GM12878 (cell line): ENCODE measurements around the gene NR1D2. TPM values are rescaled to one million over a fixed set of nuclear protein-coding genes. Genes with fewer than 3 reads are reported as not detected.

ENCODE experiments used
- ATAC-seq: fragments of 200-7000 bp; cut with Tn5 transposase; 3 replicates; pipeline ENCODE4 v1.9.1; 2020; ENCODE audit warnings: mild to moderate bottlenecking, moderate library complexity
- BruUV-seq: library from RNA; stranded (reverse); fragments of 400-500 nt; replicated peaks from 2 replicates; lab custom pipeline; 2021; lab: Mats Ljungman, UMichigan
- CTCF ChIA-PET: fragments of 300-600 bp; sonication (Branson Sonifier 250); formaldehyde crosslinking; extraction: SDS; loops from one replicate; lab custom pipeline; 2021; ENCODE audit warnings: inconsistent platforms; lab: Yijun Ruan, JAX
- POLR2A ChIA-PET: fragments of 350-600 bp; formaldehyde crosslinking; extraction: SDS; loops from one replicate; lab custom pipeline; 2021; ENCODE audit warnings: inconsistent platforms; lab: Charles Lee
- RAD21 ChIA-PET: fragments of 300-600 bp; sonication (Branson Sonifier 250); formaldehyde crosslinking; loops from one replicate; lab custom pipeline; 2023; ENCODE audit warnings: antibody characterized with exemption; ENCODE audit not compliant: unreplicated experiment; lab: Charles Lee
- SMC1A ChIA-PET: fragments of 300-600 bp; sonication (Branson Sonifier 250); formaldehyde crosslinking; loops from one replicate; lab custom pipeline; 2023; ENCODE audit not compliant: unreplicated experiment, uncharacterized antibody; lab: Charles Lee
- DNase-seq: peaks from one replicate; pipeline ENCODE4 v3.0.0-alpha.2; 2011; ENCODE audit warnings: low read depth, low spot score
- FAIRE-seq: peaks from 3 replicates; lab custom pipeline; 2011; peaks lifted over from hg19 to GRCh38; lab: Jason Lieb, UNC
- H2AFZ ChIP-seq: 2 replicates; pipeline ENCODE4 v1.6.0; 2011; ENCODE audit warnings: low read depth, low read length, control low read depth; ENCODE audit not compliant: control insufficient read depth
- H3K27ac ChIP-seq: 2 replicates; pipeline ENCODE4 v1.5.1; 2011; ENCODE audit warnings: control low read depth; ENCODE audit not compliant: control insufficient read depth, insufficient read depth
- H3K27me3 ChIP-seq, 2 experiments: replicated peaks in 1 of 2; 2 replicates each; pipeline versions ENCODE4 v1.6.0 to v1.6.1; 2011; ENCODE audit warnings: low read length in 1 of 2; ENCODE audit not compliant: control insufficient read depth in 2 of 2, insufficient read depth in 2 of 2
- H3K36me3 ChIP-seq, 2 experiments: 2 replicates each; pipeline ENCODE4 v1.5.1; 2011; ENCODE audit warnings: low read length in 1 of 2; ENCODE audit not compliant: control insufficient read depth in 2 of 2, insufficient read depth in 2 of 2
- H3K4me1 ChIP-seq: 2 replicates; pipeline ENCODE4 v1.6.1; 2011; ENCODE audit warnings: mild to moderate bottlenecking, low read length, moderate library complexity, mixed read lengths; ENCODE audit not compliant: control insufficient read depth, insufficient read depth
- H3K4me2 ChIP-seq: 2 replicates; pipeline ENCODE4 v1.6.0; 2011; ENCODE audit warnings: control low read depth; ENCODE audit not compliant: control insufficient read depth, insufficient read depth
- H3K4me3 ChIP-seq: fragments of 200-600 bp; sonication (generic); 2 replicates; pipeline ENCODE4 v1.5.1; 2016
- H3K79me2 ChIP-seq: 2 replicates; pipeline ENCODE4 v1.6.0; 2011; ENCODE audit warnings: low read length; ENCODE audit not compliant: control insufficient read depth, insufficient read depth
- H3K9ac ChIP-seq: 2 replicates; pipeline ENCODE4 v1.8.0; 2011; ENCODE audit warnings: low read length, control low read depth, mixed read lengths; ENCODE audit not compliant: control insufficient read depth, insufficient read depth
- H3K9me3 ChIP-seq: replicated peaks from 3 replicates; pipeline ENCODE4 v1.5.1; 2011; ENCODE audit warnings: mild to moderate bottlenecking, low read length; ENCODE audit not compliant: control insufficient read depth, insufficient read depth
- H4K20me1 ChIP-seq: 2 replicates; pipeline ENCODE4 v1.6.0; 2011; ENCODE audit not compliant: control insufficient read depth, insufficient read depth
- E4F1 ChIP-seq: fragments of 450-650 bp; IDR thresholded peaks from 2 replicates; pipeline ENCODE4 v1.6.1; 2018; ENCODE audit warnings: borderline replicate concordance, mild to moderate bottlenecking; ENCODE audit not compliant: partially characterized antibody
- MTA2 ChIP-seq: fragments of 450-650 bp; IDR thresholded peaks from 2 replicates; pipeline ENCODE4 v1.6.1; 2016; ENCODE audit warnings: low read depth, mild to moderate bottlenecking, moderate library complexity
- MYC ChIP-seq: IDR thresholded peaks from 2 replicates; pipeline ENCODE4 v1.6.1; 2011; ENCODE audit warnings: mild to moderate bottlenecking, low read length, moderate library complexity, inconsistent platforms; ENCODE audit not compliant: insufficient read depth, insufficient replicate concordance, insufficient read length, severe bottlenecking
- NFYA ChIP-seq: IDR thresholded peaks from 2 replicates; pipeline ENCODE4 v1.6.1; 2011; ENCODE audit warnings: low read depth, mild to moderate bottlenecking, low read length, improper control_type of control experiment, borderline replicate concordance
- PKNOX1 ChIP-seq: fragments of 450-650 bp; IDR thresholded peaks from 2 replicates; pipeline ENCODE4 v1.6.1; 2016; ENCODE audit warnings: mild to moderate bottlenecking
- RAD51 ChIP-seq: fragments of 450-650 bp; IDR thresholded peaks from 2 replicates; pipeline ENCODE4 v1.6.1; 2016; ENCODE audit warnings: moderate library complexity, mild to moderate bottlenecking, inconsistent platforms
- RELB ChIP-seq: fragments of 450-650 bp; IDR thresholded peaks from 2 replicates; pipeline ENCODE4 v1.6.1; 2017; ENCODE audit warnings: low read depth, mild to moderate bottlenecking, moderate library complexity
- RFX5 ChIP-seq: IDR thresholded peaks from 2 replicates; pipeline ENCODE4 v1.6.1; 2011; ENCODE audit warnings: low read depth, low read length, improper control_type of control experiment
- SIX5 ChIP-seq: IDR thresholded peaks from 2 replicates; pipeline ENCODE4 v1.6.1; 2011; ENCODE audit warnings: mild to moderate bottlenecking, low read depth, low read length, moderate library complexity; ENCODE audit not compliant: severe bottlenecking
- SRF ChIP-seq, 2 experiments: IDR thresholded peaks; 2 replicates each; pipeline ENCODE4 v1.6.1; 2011; ENCODE audit warnings: low read depth in 2 of 2, low read length in 2 of 2, mild to moderate bottlenecking in 1 of 2, moderate library complexity in 1 of 2
- SUPT20H ChIP-seq: IDR thresholded peaks from 2 replicates; pipeline ENCODE4 v1.6.1; 2011; ENCODE audit warnings: low read depth, mild to moderate bottlenecking, low read length, moderate library complexity, borderline replicate concordance; ENCODE audit not compliant: control insufficient read depth
- ZBTB11 ChIP-seq: fragments of 450-650 bp; formaldehyde crosslinking; IDR thresholded peaks from 2 replicates; pipeline ENCODE4 v1.5.0; 2022; ENCODE audit warnings: mild to moderate bottlenecking, missing genetic modification characterization
- ZNF24 ChIP-seq: fragments of 450-650 bp; IDR thresholded peaks from 2 replicates; pipeline ENCODE4 v1.6.1; 2017; ENCODE audit warnings: antibody characterized with exemption, mild to moderate bottlenecking
- ZNF622 ChIP-seq: fragments of 450-650 bp; IDR thresholded peaks from 2 replicates; pipeline ENCODE4 v1.6.1; 2017; ENCODE audit warnings: mild to moderate bottlenecking, inconsistent platforms
- WGBS: methylation state at CpG from one replicate; pipeline ENCODE4 v1.1.6; 2016; ENCODE audit warnings: low lambda C conversion rate; ENCODE audit not compliant: insufficient replicate concordance, insufficient coverage; ENCODE audit errors: missing lambda C conversion rate; 5-methylcytosine and 5-hydroxymethylcytosine counted together
- in situ Hi-C: fragments of 300-500 bp; cut with MboI; formaldehyde crosslinking; loops from 9 replicates; pipeline ENCODE4 v1.14.3; 2018; ENCODE audit warnings: mixed read lengths
- intact Hi-C: fragments of 100-400 bp; cut with micrococcal nuclease; formaldehyde crosslinking; loops from one replicate; pipeline ENCODE4 v1.14.2; 2022; ENCODE audit not compliant: unreplicated experiment
- polyA plus RNA-seq, 11 experiments: library from polyadenylated mRNA; depleted of rRNA in 4 of 11; unstranded in 6 of 11; stranded (reverse) in 5 of 11; fragments of >200 nt; fragmentation: Nextera tagmentation in 4 of 11; fragmentation: Illumina TruSeq in 1 of 11; extraction: Ambion mirVana in 4 of 11; extraction: Trizol in 1 of 11; gene quantifications; 1 replicate in 1 of 11; 2 replicates in 10 of 11; pipeline versions ENCODE4 v1.2.1 to v1.2.3, GENCODE V29; 2011 to 2016; ENCODE audit warnings: inconsistent platforms in 2 of 11, missing spikeins in 2 of 11, low read depth in 1 of 11
- total RNA-seq, 4 experiments: library from RNA; depleted of rRNA in 3 of 4; stranded (reverse); fragments of >200 nt in 3 of 4; fragmentation: Illumina TruSeq in 1 of 4; extraction: Trizol in 1 of 4; gene quantifications; 2 replicates each; pipeline versions ENCODE4 v1.2.1 to v1.2.3, GENCODE V29; 2013 to 2021

The NR1D2 gene
- total and polyA plus RNA-seq, 10 of the 15 experiments (the other 5 are each of a cell fraction or from before 2014, with no cell fraction given) = 0.67 to 5.3 (median 2.6) TPM

- DNase-seq (no peak), FAIRE-seq (no peak), ATAC-seq (no peak)
- no TSS peak for BruUV-seq
- ChIA-PET CTCF (interaction anchor here (3.2 kb wide), 1 partner anchor 106 kb away, joined by 10 read pairs; no protein-coding TSS in a partner anchor), POLR2A (no interaction called here), SMC1A (interaction anchor here (1.0 to 1.5 kb wide), 3 partner anchors 40 to 159 kb away, joined by 3 to 5 read pairs (median 3); no protein-coding TSS in a partner anchor), RAD21 (interaction anchor here (1.1 kb wide), 1 partner anchor 160 kb away, joined by 3 read pairs; no protein-coding TSS in a partner anchor)
- Histone ChIP-seq H3K9me3 (no peaks in the 10 kb centered on the region), H3K4me2 (no peak overlapping the region), H3K79me2 (no peaks in the 10 kb centered on the region), H3K27ac (no peak overlapping the region), H3K4me3 (no peak overlapping the region), H3K36me3 (no peaks in the 10 kb centered on the region), H4K20me1 (no peaks in the 10 kb centered on the region), H2AFZ (no peak overlapping the region), H3K27me3 (no peaks in the 10 kb centered on the region), H3K9ac (no peak overlapping the region), H3K4me1 (no peaks in the 10 kb centered on the region)
- 35% methylated on average over 4 of the region's 4 CpGs for WGBS
- in situ Hi-C loops (loop anchor here (5.0 kb wide), 1 partner anchor 248 kb away; no protein-coding TSS in a partner anchor), intact Hi-C loops (no loop called here)
- no peak for TF ChIP-seq RELB
- no peak for TF ChIP-seq ZBTB11 (CRISPR knock-in tag)
- TF ChIP-seq PKNOX1 = no peak
- TF ChIP-seq RAD51 = no peak
- TF ChIP-seq ZNF24 = no peak
- no peak for TF ChIP-seq E4F1
- no peak for TF ChIP-seq ZNF622
- TF ChIP-seq MTA2 = no peak
- no peak for TF ChIP-seq SUPT20H
- no peak for TF ChIP-seq NFYA
- TF ChIP-seq SIX5 = no peak
- no peak for TF ChIP-seq RFX5
- TF ChIP-seq SRF (IDR thresholded peaks at IDR 0.05; ENCODE audit: low read depth in 2 of 2, low read length in 2 of 2) = no peak
- TF ChIP-seq MYC = no peak
Measured at GRCh38 chr3:23994244-23994569, 49.1 kb downstream of the NR1D2 start.
